ENCODE data around the gene MDFIC. TPM values are rescaled to one million over a fixed set of nuclear protein-coding genes. Genes with fewer than 3 reads are reported as not detected.

MDFIC gene
- total and polyA plus RNA-seq, 2 experiments from 2014 or later = 3.0 to 5.2 TPM

DNA sequence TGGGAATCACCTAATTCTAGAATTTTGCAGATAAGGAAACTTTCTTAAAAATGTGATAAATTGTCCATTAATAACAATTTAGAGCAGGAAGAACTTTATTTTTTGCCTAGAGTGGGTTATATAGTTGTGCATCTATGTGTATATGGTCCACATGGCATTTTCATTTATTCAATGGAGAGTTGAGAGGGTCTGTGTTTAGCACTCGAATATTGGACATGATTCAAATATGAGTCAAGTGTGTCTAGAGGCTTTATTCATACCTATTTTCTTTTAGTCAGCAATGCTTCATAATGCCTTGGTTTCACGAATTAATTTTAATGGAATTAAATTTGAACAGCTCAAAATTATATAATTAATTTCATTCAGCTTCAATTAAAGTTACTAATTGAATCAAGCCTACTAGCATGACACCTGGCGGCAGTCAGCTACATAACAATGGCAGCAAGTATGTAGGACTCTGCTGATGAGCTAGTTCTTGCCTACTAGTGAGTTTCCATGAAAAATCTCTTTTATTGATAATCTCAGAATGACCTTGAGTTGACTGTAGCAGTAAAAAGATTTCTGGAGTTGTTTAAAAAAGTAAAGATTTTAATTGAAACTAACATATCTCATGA lies 17.7 kb downstream of the MDFIC start:
- no peak for TF ChIP-seq ZNF331 (CRISPR knock-in tag; IDR thresholded peaks at IDR 0.05; ENCODE audit: low read depth)
- TF ChIP-seq, protein P1, sequence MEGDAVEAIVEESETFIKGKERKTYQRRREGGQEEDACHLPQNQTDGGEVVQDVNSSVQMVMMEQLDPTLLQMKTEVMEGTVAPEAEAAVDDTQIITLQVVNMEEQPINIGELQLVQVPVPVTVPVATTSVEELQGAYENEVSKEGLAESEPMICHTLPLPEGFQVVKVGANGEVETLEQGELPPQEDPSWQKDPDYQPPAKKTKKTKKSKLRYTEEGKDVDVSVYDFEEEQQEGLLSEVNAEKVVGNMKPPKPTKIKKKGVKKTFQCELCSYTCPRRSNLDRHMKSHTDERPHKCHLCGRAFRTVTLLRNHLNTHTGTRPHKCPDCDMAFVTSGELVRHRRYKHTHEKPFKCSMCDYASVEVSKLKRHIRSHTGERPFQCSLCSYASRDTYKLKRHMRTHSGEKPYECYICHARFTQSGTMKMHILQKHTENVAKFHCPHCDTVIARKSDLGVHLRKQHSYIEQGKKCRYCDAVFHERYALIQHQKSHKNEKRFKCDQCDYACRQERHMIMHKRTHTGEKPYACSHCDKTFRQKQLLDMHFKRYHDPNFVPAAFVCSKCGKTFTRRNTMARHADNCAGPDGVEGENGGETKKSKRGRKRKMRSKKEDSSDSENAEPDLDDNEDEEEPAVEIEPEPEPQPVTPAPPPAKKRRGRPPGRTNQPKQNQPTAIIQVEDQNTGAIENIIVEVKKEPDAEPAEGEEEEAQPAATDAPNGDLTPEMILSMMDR (conservative IDR thresholded peaks at IDR 0.05; ENCODE audit: low read depth in 2 of 2) = peak; percentile 49
- no peaks in the 10 kb centered on the region; the same call in 1 of the 2 replicates for H3K9me2 ChIP-seq (ENCODE audit: insufficient read depth)
- H3K4me3 Mint-ChIP-seq = no peak overlapping the region
- no peaks in the 10 kb centered on the region for H3K27me3 ChIP-seq (ENCODE audit: insufficient read depth)
- ATAC-seq (no peak), DNase-seq (ENCODE audit: low spot score) (peak; percentile 23)
- no peaks in the 10 kb centered on the region for H3K79me2 ChIP-seq (replicated peaks; ENCODE audit: insufficient read depth)
- H3F3A ChIP-seq (replicated peaks; ENCODE audit: low read depth) = no peaks in the 10 kb centered on the region
- no peak overlapping the region for H3K4me2 ChIP-seq
- H3K36me3 Mint-ChIP-seq (ENCODE audit: low read depth) = no peaks in the 10 kb centered on the region
- H4K20me1 ChIP-seq (replicated peaks; ENCODE audit: insufficient read depth) = no peaks in the 10 kb centered on the region
- H3K4me1 Mint-ChIP-seq = peaks cover 16% of the 10 kb centered on the region
- no peak overlapping the region for H3K27ac Mint-ChIP-seq
- no peak overlapping the region for H2AFZ ChIP-seq
- no peaks in the 10 kb centered on the region for H3K9me3 Mint-ChIP-seq
- H3K27ac ChIP-seq (ENCODE audit: low read depth) = no peak overlapping the region
- H3K4me1 ChIP-seq (ENCODE audit: insufficient read depth) = peaks cover 4% of the 10 kb centered on the region
- no peaks in the 10 kb centered on the region for H3K36me3 ChIP-seq (ENCODE audit: insufficient read depth)
- no peaks in the 10 kb centered on the region for H3K27me3 Mint-ChIP-seq (ENCODE audit: insufficient read depth, low read depth, poor library complexity)
- H3K4me3 ChIP-seq = no peak overlapping the region

DNA sequence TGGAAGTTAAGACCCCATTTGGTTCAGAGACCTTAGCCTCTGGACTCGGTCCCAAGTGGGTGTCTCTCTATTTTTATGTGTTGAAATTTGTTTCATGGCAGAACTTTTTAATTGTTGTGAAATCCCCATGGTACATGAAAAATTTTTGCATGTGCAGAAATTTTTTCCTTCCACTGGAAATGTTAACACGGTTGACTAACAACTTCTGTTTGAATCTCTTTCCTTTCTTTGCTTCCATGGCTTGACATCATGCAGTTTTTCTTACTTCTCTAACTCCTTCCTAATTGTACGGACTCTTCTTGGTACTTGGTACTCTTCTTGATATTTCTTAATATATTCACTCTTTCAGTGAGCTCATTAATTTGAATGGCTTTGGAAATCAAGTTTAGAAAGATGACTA lies 18.3 kb downstream of the MDFIC start:
- Histone ChIP-seq H3K9me2 (ENCODE audit: insufficient read depth) (no peaks in the 10 kb centered on the region; the same call in 1 of the 2 replicates), H3K27ac (ENCODE audit: low read depth) (no peak overlapping the region), H3K36me3 (ENCODE audit: insufficient read depth) (no peaks in the 10 kb centered on the region), H3F3A (replicated peaks; ENCODE audit: low read depth) (no peaks in the 10 kb centered on the region), H3K4me1 (ENCODE audit: insufficient read depth) (peaks cover 10% of the 10 kb centered on the region), H3K79me2 (replicated peaks; ENCODE audit: insufficient read depth) (no peaks in the 10 kb centered on the region), H3K27me3 (ENCODE audit: insufficient read depth) (no peaks in the 10 kb centered on the region), H2AFZ (no peak overlapping the region), H4K20me1 (replicated peaks; ENCODE audit: insufficient read depth) (no peaks in the 10 kb centered on the region), H3K4me2 (no peak overlapping the region), H3K4me3 (no peak overlapping the region)
- Mint-ChIP-seq H3K36me3 (ENCODE audit: low read depth) (no peaks in the 10 kb centered on the region), H3K9me3 (no peaks in the 10 kb centered on the region), H3K4me3 (no peak overlapping the region), H3K4me1 (peaks cover 18% of the 10 kb centered on the region), H3K27me3 (ENCODE audit: insufficient read depth, low read depth, poor library complexity) (no peaks in the 10 kb centered on the region), H3K27ac (no peak overlapping the region)
- no peak for DNase-seq (ENCODE audit: low spot score)
- no peak for ATAC-seq
- TF ChIP-seq ZNF114 (CRISPR knock-in tag; IDR thresholded peaks at IDR 0.05) (no peak), JUNB (IDR thresholded peaks at IDR 0.05; ENCODE audit: unreplicated experiment) (no peak), ZNF331 (CRISPR knock-in tag; IDR thresholded peaks at IDR 0.05; ENCODE audit: low read depth) (no peak), CREB1 (CRISPR knock-in tag; IDR thresholded peaks at IDR 0.05; ENCODE audit: low read depth) (no peak)

DNA sequence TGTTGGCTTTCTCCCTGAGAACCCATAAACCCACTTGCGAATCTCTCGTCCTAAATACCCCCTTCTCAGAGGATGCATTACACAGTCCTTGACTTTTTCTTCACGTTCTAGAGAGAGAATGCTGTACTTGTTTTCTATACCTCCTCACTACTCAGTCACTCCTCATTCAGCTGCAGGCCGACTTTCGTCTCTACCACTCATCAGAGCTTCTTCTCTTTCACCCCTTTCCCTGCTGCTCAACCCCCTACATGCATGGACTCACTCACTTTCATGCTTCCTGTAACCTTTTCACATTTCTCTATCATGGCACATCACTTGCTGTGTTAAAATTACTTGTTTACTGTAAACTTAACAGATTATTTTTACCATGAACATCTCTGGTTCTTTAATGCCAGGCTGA lies 19.8 kb downstream of the MDFIC start:
- no peaks in the 10 kb centered on the region for H3K27me3 ChIP-seq (ENCODE audit: insufficient read depth)
- Mint-ChIP-seq H3K9me3 (no peaks in the 10 kb centered on the region), H3K27ac (no peak overlapping the region), H3K4me3 (no peak overlapping the region), H3K4me1 (peaks cover 26% of the 10 kb centered on the region), H3K27me3 (ENCODE audit: insufficient read depth, low read depth, poor library complexity) (no peaks in the 10 kb centered on the region), H3K36me3 (ENCODE audit: low read depth) (no peaks in the 10 kb centered on the region)
- H3K9me2 ChIP-seq (ENCODE audit: insufficient read depth) = no peaks in the 10 kb centered on the region; the same call in 1 of the 2 replicates
- no peak overlapping the region for H3K4me3 ChIP-seq
- no peak overlapping the region for H3K27ac ChIP-seq (ENCODE audit: low read depth)
- H3F3A ChIP-seq (replicated peaks; ENCODE audit: low read depth) = no peaks in the 10 kb centered on the region
- H3K36me3 ChIP-seq (ENCODE audit: insufficient read depth) = no peaks in the 10 kb centered on the region
- ATAC-seq (no peak), DNase-seq (ENCODE audit: low spot score) (no peak)
- no peak overlapping the region for H3K4me2 ChIP-seq
- H3K4me1 ChIP-seq (ENCODE audit: insufficient read depth) = peaks cover 18% of the 10 kb centered on the region
- H3K79me2 ChIP-seq (replicated peaks; ENCODE audit: insufficient read depth) = no peaks in the 10 kb centered on the region
- TF ChIP-seq, protein P1 (conservative IDR thresholded peaks at IDR 0.05; ENCODE audit: low read depth in 2 of 2) = no peak
- TF ChIP-seq EZH2 (IDR thresholded peaks at IDR 0.05; ENCODE audit: low read depth, unreplicated experiment) (no peak), JUNB (IDR thresholded peaks at IDR 0.05; ENCODE audit: unreplicated experiment) (no peak), POLR2AphosphoS5 (IDR thresholded peaks at IDR 0.05; ENCODE audit: low read depth) (no peak)
- no peak overlapping the region for H2AFZ ChIP-seq
- no peaks in the 10 kb centered on the region for H4K20me1 ChIP-seq (replicated peaks; ENCODE audit: insufficient read depth)
